Measurements from ENCODE around the gene RAPGEF1.

RAPGEF1 gene

GRCh38 chr9:131597246-131597645, 142.6 kb downstream of the RAPGEF1 start:
- no peak for DNase-seq

GRCh38 chr9:131596430-131596743, 143.5 kb downstream of the RAPGEF1 start:
- no peak for DNase-seq

GRCh38 chr9:131595696-131596429, 144.0 kb downstream of the RAPGEF1 start:
- DNase-seq = no peak

- DNase-seq = no peak
These were observed 144.8 kb downstream of the RAPGEF1 start for GRCh38 chr9:131594906-131595665.

GRCh38 chr9:131593936-131594665, 145.8 kb downstream of the RAPGEF1 start:
- DNase-seq = no peak

- no peak for DNase-seq
These were observed 146.6 kb downstream of the RAPGEF1 start for GRCh38 chr9:131593091-131593820.

- DNase-seq = no peak
These were observed 148.0 kb downstream of the RAPGEF1 start for GRCh38 chr9:131591845-131592208.

GRCh38 chr9:131590907-131591844, 148.7 kb downstream of the RAPGEF1 start:
- peak; percentile 11 for DNase-seq

- DNase-seq = no peak
These were observed 149.4 kb downstream of the RAPGEF1 start for GRCh38 chr9:131590449-131590848.

- no peak for DNase-seq
These were observed 149.9 kb downstream of the RAPGEF1 start for GRCh38 chr9:131589993-131590392.

GRCh38 chr9:131589124-131589711, 150.7 kb downstream of the RAPGEF1 start:
- no peak for DNase-seq

- no peak for DNase-seq
These were observed 151.5 kb downstream of the RAPGEF1 start for GRCh38 chr9:131588396-131588795.

- no peak for DNase-seq
These were observed 152.0 kb downstream of the RAPGEF1 start for GRCh38 chr9:131587906-131588305.

GRCh38 chr9:131587331-131587730, 152.5 kb downstream of the RAPGEF1 start:
- no peak for DNase-seq

GRCh38 chr9:131585375-131585774, 154.5 kb downstream of the RAPGEF1 start:
- DNase-seq = no peak

GRCh38 chr9:131584858-131585257, 155.0 kb downstream of the RAPGEF1 start:
- no peak for DNase-seq

- DNase-seq = no peak
These were observed 155.9 kb downstream of the RAPGEF1 start for GRCh38 chr9:131583836-131584555.

GRCh38 chr9:131583337-131583645, 156.6 kb downstream of the RAPGEF1 start:
- no peak for DNase-seq

- no peak for DNase-seq
These were observed 157.2 kb downstream of the RAPGEF1 start for GRCh38 chr9:131582466-131583336.

- DNase-seq = no peak
These were observed 157.8 kb downstream of the RAPGEF1 start for GRCh38 chr9:131582056-131582455.

All from NCI-H526 treated with DMSO at 0.1 percent for 48 hours (cell line).